AG10803 (cell line): ENCODE data around the gene PRCD.
"Not testable (repeated sequence)": the region's sequence is repeated elsewhere in the genome, so short reads cannot be mapped to it uniquely, and the experiment has no call there.

Experiments
- DNase-seq: peaks from one replicate; pipeline ENCODE4 v3.0.0; 2010; ENCODE audit warnings: low read depth
- H3K4me3 ChIP-seq: 2 replicates; pipeline ENCODE4 v1.5.1; 2011; ENCODE audit warnings: mild to moderate bottlenecking, low read length, control low read depth
- CTCF ChIP-seq: conservative IDR thresholded peaks from 2 replicates; pipeline ENCODE4 v1.5.1; 2011; ENCODE audit warnings: mild to moderate bottlenecking, low read length, control low read depth, inconsistent platforms

The PRCD gene

GRCh38 chr17:76557368-76558197, 17.7 kb downstream of the PRCD start:
- H3K4me3 ChIP-seq = peak overlapping the region; percentile 98
- DNase-seq = peak; percentile 95
- TF ChIP-seq CTCF = peak; percentile 64

GRCh38 chr17:76558198-76559095, 18.6 kb downstream of the PRCD start:
- peak overlapping the region; percentile 98 for H3K4me3 ChIP-seq
- TF ChIP-seq CTCF = peak; percentile 64
- no peak for DNase-seq

- H3K4me3 ChIP-seq = peak overlapping the region; percentile 98
- DNase-seq = not testable (repeated sequence)
These were observed 19.6 kb downstream of the PRCD start for GRCh38 chr17:76559460-76559859.

GRCh38 chr17:76560036-76560876, 20.4 kb downstream of the PRCD start:
- no peak overlapping the region; the same call in none of the 2 replicates for H3K4me3 ChIP-seq
- no peak for TF ChIP-seq CTCF
- DNase-seq = no peak

- no peak for TF ChIP-seq CTCF
- no peak overlapping the region for H3K4me3 ChIP-seq
These were observed 21.0 kb downstream of the PRCD start for GRCh38 chr17:76560877-76561221.

GRCh38 chr17:76561332-76561731, 21.5 kb downstream of the PRCD start:
- DNase-seq = no peak
- no peak overlapping the region for H3K4me3 ChIP-seq

More at GRCh38 chr17:76560877-76561221, 21.0 kb downstream of the PRCD start:
- DNase-seq = no peak

More at GRCh38 chr17:76561332-76561731, 21.5 kb downstream of the PRCD start:
- no peak for TF ChIP-seq CTCF
